Ovary (tissue), 3 donors: ENCODE measurements around the gene ACSM6.

Experiments used
- EP300 ChIP-seq: sonication (generic); formaldehyde crosslinking; IDR thresholded peaks from one replicate; pipeline ENCODE4 v1.6.1; 2017; ENCODE audit warnings: antibody characterized with exemption
- POLR2A ChIP-seq: fragments of 450-650 bp; IDR thresholded peaks from one replicate; pipeline ENCODE4 v1.6.1; 2017; ENCODE audit warnings: antibody characterized with exemption, mild to moderate bottlenecking, moderate library complexity
- TF ChIP-seq, protein P1 (sequence below), 3 donors: fragments of 450-650 bp in 2 of 3; fragments of 200-600 bp in 1 of 3; IDR thresholded peaks; one replicate each; pipeline versions ENCODE4 v1.5.1 to v1.8.0; 2016 to 2022; ENCODE audit warnings: antibody characterized with exemption in 3 of 3, mild to moderate bottlenecking in 1 of 3
- donor health status: DM: no; HTN: no; CAD: no.

DNA sequence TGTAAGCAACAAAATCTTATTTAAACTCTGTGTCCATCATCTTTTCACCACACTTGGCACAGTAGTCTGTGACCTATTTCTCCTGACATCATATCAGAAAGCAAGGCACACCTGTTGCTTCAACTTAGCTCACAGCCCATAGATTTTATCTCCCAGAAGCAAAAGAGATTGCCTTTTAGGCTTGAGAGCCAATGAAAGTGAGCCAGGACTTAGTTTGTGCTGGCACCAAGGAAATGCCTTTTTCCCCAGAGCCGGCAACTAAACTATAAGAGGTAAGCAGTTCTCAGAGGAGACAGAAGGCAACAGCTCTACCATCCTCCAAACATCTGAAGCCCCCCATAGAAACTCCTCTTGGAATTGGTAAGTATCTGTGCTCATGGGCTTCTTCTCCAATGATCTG, at the start of gene ACSM6:
- TF ChIP-seq, protein P1, sequence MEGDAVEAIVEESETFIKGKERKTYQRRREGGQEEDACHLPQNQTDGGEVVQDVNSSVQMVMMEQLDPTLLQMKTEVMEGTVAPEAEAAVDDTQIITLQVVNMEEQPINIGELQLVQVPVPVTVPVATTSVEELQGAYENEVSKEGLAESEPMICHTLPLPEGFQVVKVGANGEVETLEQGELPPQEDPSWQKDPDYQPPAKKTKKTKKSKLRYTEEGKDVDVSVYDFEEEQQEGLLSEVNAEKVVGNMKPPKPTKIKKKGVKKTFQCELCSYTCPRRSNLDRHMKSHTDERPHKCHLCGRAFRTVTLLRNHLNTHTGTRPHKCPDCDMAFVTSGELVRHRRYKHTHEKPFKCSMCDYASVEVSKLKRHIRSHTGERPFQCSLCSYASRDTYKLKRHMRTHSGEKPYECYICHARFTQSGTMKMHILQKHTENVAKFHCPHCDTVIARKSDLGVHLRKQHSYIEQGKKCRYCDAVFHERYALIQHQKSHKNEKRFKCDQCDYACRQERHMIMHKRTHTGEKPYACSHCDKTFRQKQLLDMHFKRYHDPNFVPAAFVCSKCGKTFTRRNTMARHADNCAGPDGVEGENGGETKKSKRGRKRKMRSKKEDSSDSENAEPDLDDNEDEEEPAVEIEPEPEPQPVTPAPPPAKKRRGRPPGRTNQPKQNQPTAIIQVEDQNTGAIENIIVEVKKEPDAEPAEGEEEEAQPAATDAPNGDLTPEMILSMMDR (IDR thresholded peaks at IDR 0.05): no peak
- TF ChIP-seq POLR2A (no peak), EP300 (no peak)
